Liver (tissue), 3 donors: ENCODE measurements around the gene RLBP1.

ENCODE experiments used
- NR2F2 ChIP-seq: IDR thresholded peaks from 2 replicates; pipeline ENCODE4 v1.6.1; 2016; ENCODE audit warnings: antibody characterized with exemption
- RXRA ChIP-seq, 2 donors: IDR thresholded peaks; 2 replicates each; pipeline ENCODE4 v1.6.1; 2017 to 2018; ENCODE audit warnings: antibody characterized with exemption in 2 of 2, mild to moderate bottlenecking in 1 of 2
- SP1 ChIP-seq: IDR thresholded peaks from 2 replicates; pipeline ENCODE4 v1.6.1; 2018; ENCODE audit warnings: antibody characterized with exemption, mild to moderate bottlenecking
- TAF1 ChIP-seq: conservative IDR thresholded peaks from 2 replicates; pipeline ENCODE4 v1.6.1; 2016; ENCODE audit warnings: antibody characterized with exemption, mild to moderate bottlenecking
- TF ChIP-seq, protein P1 (sequence below): fragments of 150-350 bp; IDR thresholded peaks from 2 replicates; pipeline ENCODE4 v1.5.1; 2017; ENCODE audit warnings: improper control_type of control experiment, low read depth, low read length; ENCODE audit not compliant: missing input control
- TF ChIP-seq, protein P2 (sequence below): IDR thresholded peaks from 2 replicates; pipeline ENCODE4 v1.6.1; 2016; ENCODE audit warnings: antibody characterized with exemption
- TF ChIP-seq, protein P3 (sequence below): IDR thresholded peaks from 2 replicates; pipeline ENCODE4 v1.6.1; 2016; ENCODE audit warnings: antibody characterized with exemption, mild to moderate bottlenecking
- donor health status: healthy.
- donor health status: healthy.

DNA sequence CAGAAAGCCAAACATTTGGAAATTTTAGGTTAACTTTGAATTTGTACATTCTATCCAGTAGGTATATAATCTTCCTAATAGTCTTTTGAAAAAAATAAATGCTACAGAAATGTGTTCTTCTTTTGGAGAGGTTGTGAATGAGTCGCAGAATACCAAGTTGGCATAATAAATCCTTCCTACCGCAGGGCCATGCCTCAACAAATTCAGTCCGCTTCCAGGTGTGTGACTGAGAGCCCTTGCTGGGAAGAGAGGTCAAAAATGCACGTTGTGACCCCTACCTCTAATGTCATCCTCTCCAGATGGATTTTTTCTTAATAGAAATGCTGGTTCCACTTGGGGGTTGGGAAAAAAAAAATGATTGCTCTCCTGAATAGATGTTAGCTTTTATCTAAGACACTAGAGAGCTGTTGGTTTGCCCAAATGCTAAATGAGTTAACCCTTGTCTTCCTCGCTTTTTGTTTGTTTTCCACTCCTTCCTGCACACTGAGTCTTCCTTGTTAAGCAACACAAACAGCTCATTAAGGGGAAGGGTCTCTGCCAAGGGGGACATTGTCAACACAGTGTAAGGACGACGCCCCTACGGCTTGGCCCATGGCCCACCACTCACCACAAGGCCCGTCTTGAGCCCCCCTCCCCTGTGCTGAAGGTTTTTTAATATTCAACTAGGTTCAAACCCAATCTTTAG is 33.9 kb downstream of the RLBP1 start:
- TF ChIP-seq, protein P1, sequence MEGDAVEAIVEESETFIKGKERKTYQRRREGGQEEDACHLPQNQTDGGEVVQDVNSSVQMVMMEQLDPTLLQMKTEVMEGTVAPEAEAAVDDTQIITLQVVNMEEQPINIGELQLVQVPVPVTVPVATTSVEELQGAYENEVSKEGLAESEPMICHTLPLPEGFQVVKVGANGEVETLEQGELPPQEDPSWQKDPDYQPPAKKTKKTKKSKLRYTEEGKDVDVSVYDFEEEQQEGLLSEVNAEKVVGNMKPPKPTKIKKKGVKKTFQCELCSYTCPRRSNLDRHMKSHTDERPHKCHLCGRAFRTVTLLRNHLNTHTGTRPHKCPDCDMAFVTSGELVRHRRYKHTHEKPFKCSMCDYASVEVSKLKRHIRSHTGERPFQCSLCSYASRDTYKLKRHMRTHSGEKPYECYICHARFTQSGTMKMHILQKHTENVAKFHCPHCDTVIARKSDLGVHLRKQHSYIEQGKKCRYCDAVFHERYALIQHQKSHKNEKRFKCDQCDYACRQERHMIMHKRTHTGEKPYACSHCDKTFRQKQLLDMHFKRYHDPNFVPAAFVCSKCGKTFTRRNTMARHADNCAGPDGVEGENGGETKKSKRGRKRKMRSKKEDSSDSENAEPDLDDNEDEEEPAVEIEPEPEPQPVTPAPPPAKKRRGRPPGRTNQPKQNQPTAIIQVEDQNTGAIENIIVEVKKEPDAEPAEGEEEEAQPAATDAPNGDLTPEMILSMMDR, result no peak
- TF ChIP-seq, protein P2, sequence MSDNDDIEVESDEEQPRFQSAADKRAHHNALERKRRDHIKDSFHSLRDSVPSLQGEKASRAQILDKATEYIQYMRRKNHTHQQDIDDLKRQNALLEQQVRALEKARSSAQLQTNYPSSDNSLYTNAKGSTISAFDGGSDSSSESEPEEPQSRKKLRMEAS, result no peak
- TF ChIP-seq RXRA (IDR thresholded peaks at IDR 0.05), result no peak
- TF ChIP-seq, protein P3, sequence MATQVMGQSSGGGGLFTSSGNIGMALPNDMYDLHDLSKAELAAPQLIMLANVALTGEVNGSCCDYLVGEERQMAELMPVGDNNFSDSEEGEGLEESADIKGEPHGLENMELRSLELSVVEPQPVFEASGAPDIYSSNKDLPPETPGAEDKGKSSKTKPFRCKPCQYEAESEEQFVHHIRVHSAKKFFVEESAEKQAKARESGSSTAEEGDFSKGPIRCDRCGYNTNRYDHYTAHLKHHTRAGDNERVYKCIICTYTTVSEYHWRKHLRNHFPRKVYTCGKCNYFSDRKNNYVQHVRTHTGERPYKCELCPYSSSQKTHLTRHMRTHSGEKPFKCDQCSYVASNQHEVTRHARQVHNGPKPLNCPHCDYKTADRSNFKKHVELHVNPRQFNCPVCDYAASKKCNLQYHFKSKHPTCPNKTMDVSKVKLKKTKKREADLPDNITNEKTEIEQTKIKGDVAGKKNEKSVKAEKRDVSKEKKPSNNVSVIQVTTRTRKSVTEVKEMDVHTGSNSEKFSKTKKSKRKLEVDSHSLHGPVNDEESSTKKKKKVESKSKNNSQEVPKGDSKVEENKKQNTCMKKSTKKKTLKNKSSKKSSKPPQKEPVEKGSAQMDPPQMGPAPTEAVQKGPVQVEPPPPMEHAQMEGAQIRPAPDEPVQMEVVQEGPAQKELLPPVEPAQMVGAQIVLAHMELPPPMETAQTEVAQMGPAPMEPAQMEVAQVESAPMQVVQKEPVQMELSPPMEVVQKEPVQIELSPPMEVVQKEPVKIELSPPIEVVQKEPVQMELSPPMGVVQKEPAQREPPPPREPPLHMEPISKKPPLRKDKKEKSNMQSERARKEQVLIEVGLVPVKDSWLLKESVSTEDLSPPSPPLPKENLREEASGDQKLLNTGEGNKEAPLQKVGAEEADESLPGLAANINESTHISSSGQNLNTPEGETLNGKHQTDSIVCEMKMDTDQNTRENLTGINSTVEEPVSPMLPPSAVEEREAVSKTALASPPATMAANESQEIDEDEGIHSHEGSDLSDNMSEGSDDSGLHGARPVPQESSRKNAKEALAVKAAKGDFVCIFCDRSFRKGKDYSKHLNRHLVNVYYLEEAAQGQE, result no peak
- TF ChIP-seq SP1, result no peak
- TF ChIP-seq TAF1, result no peak
- no peak for TF ChIP-seq NR2F2
